IMR-90 (cell line): ENCODE results near the gene ATP6V0E2. TPM values are rescaled to one million over a fixed set of nuclear protein-coding genes. Genes with fewer than 3 reads are reported as not detected.

Experiments
- ATAC-seq: fragments of 200-7000 bp; cut with Tn5 transposase; 2 replicates; pipeline ENCODE4 v1.9.1; 2020; ENCODE audit warnings: low read depth, mild to moderate bottlenecking, moderate library complexity
- BruUV-seq: library from RNA; stranded (reverse); fragments of 400-500 nt; replicated peaks from 2 replicates; lab custom pipeline; 2021; lab: Mats Ljungman, UMichigan
- CTCF ChIA-PET: fragments of 300-600 bp; formaldehyde crosslinking; extraction: SDS; loops from one replicate; lab custom pipeline; 2021; ENCODE audit warnings: antibody characterized with exemption; lab: Yijun Ruan, JAX
- POLR2A ChIA-PET: fragments of 300-600 bp; sonication (Branson Sonifier 250); formaldehyde crosslinking; loops from one replicate; lab custom pipeline; 2022; ENCODE audit warnings: antibody characterized with exemption; ENCODE audit not compliant: unreplicated experiment; lab: Charles Lee
- DNase-seq: peaks from one replicate; pipeline ENCODE4 v3.0.0; 2013
- H2AFZ ChIP-seq: replicated peaks from 2 replicates; pipeline ENCODE3; 2013; ENCODE audit warnings: low read length, mild to moderate bottlenecking; ENCODE audit not compliant: poor library complexity
- H2AK5ac ChIP-seq: 2 replicates; pipeline ENCODE4 v1.6.1; 2013; ENCODE audit warnings: low read depth, low read length, inconsistent platforms
- H2AK9ac ChIP-seq: replicated peaks from 2 replicates; pipeline ENCODE3; 2013; ENCODE audit warnings: mild to moderate bottlenecking, low read depth, low read length, moderate library complexity; ENCODE audit not compliant: poor library complexity
- H2BK120ac ChIP-seq: 2 replicates; pipeline ENCODE4 v1.6.1; 2013; ENCODE audit warnings: low read depth, low read length, inconsistent platforms
- H2BK15ac ChIP-seq: 3 replicates; pipeline ENCODE4 v1.6.1; 2013; ENCODE audit warnings: low read depth, low read length, inconsistent platforms
- H2BK20ac ChIP-seq: 2 replicates; pipeline ENCODE4 v1.6.1; 2013; ENCODE audit warnings: low read depth, mild to moderate bottlenecking, inconsistent platforms, low read length, moderate library complexity
- H2BK5ac ChIP-seq: 2 replicates; pipeline ENCODE4 v1.6.1; 2013; ENCODE audit warnings: mild to moderate bottlenecking, low read depth, low read length, inconsistent platforms; ENCODE audit not compliant: poor library complexity, severe bottlenecking
- H3K14ac ChIP-seq: replicated peaks from 2 replicates; pipeline ENCODE4 v1.6.1; 2013; ENCODE audit warnings: low read depth, low read length, inconsistent platforms
- H3K18ac ChIP-seq: 2 replicates; pipeline ENCODE4 v1.6.1; 2013; ENCODE audit warnings: low read depth, low read length, control low read depth
- H3K23ac ChIP-seq: 2 replicates; pipeline ENCODE4 v1.6.1; 2013; ENCODE audit warnings: low read depth, low read length, inconsistent platforms
- H3K27ac ChIP-seq: 2 replicates; pipeline ENCODE4 v1.5.1; 2013; ENCODE audit warnings: mild to moderate bottlenecking, control low read depth, low read length; ENCODE audit not compliant: insufficient read depth
- H3K27me3 ChIP-seq: 2 replicates; pipeline ENCODE4 v1.6.1; 2013; ENCODE audit warnings: low read length; ENCODE audit not compliant: control insufficient read depth, insufficient read depth
- H3K36me3 ChIP-seq: 2 replicates; pipeline ENCODE4 v1.6.1; 2013; ENCODE audit warnings: low read length, mixed read lengths; ENCODE audit not compliant: control insufficient read depth, insufficient read depth
- H3K4ac ChIP-seq: 2 replicates; pipeline ENCODE4 v1.6.1; 2013; ENCODE audit warnings: low read depth, low read length, inconsistent platforms
- H3K4me1 ChIP-seq: 2 replicates; pipeline ENCODE4 v1.6.1; 2013; ENCODE audit warnings: low read length, mixed read lengths; ENCODE audit not compliant: control insufficient read depth, insufficient read depth
- H3K4me2 ChIP-seq: 2 replicates; pipeline ENCODE4 v1.6.1; 2013; ENCODE audit warnings: low read depth, mild to moderate bottlenecking, control low read depth, low read length, moderate library complexity
- H3K4me3 ChIP-seq: 2 replicates; pipeline ENCODE4 v1.5.1; 2013; ENCODE audit warnings: low read depth, mild to moderate bottlenecking, control low read depth, low read length, moderate library complexity; ENCODE audit not compliant: insufficient read depth
- H3K56ac ChIP-seq: 2 replicates; pipeline ENCODE4 v1.6.1; 2013; ENCODE audit warnings: low read length, inconsistent platforms; ENCODE audit not compliant: insufficient read depth; ENCODE audit errors: extremely low read depth
- H3K79me1 ChIP-seq, 2 experiments: 2 replicates each; pipeline ENCODE4 v1.6.1; 2013; ENCODE audit warnings: low read length in 2 of 2, inconsistent platforms in 1 of 2, low read depth in 1 of 2
- H3K9ac ChIP-seq: 2 replicates; pipeline ENCODE4 v1.6.1; 2013; ENCODE audit warnings: low read depth, low read length, control low read depth
- H3K9me1 ChIP-seq: 2 replicates; pipeline ENCODE4 v1.6.1; 2013; ENCODE audit warnings: low read length, inconsistent platforms; ENCODE audit not compliant: insufficient read depth
- H3K9me3 ChIP-seq: 2 replicates; pipeline ENCODE4 v1.6.1; 2013; ENCODE audit warnings: low read length; ENCODE audit not compliant: control insufficient read depth, insufficient read depth
- H4K20me1 ChIP-seq: 2 replicates; pipeline ENCODE4 v1.6.1; 2013; ENCODE audit warnings: low read length, inconsistent platforms; ENCODE audit not compliant: insufficient read depth
- H4K5ac ChIP-seq: 2 replicates; pipeline ENCODE4 v1.6.1; 2013; ENCODE audit warnings: mild to moderate bottlenecking, low read depth, low read length, control low read depth
- H4K8ac ChIP-seq, 2 experiments: 2 replicates each; pipeline ENCODE4 v1.6.1; 2013; ENCODE audit warnings: low read depth in 2 of 2, low read length in 2 of 2, control low read depth in 1 of 2, inconsistent platforms in 1 of 2
- H4K91ac ChIP-seq: 2 replicates; pipeline ENCODE4 v1.6.1; 2013; ENCODE audit warnings: low read depth, low read length, inconsistent platforms; ENCODE audit not compliant: insufficient read depth
- CHD1 ChIP-seq: IDR thresholded peaks from 2 replicates; pipeline ENCODE4 v1.6.1; 2012; ENCODE audit warnings: low read depth, low read length, improper control_type of control experiment
- FOS ChIP-seq: fragments of 150-350 bp; IDR thresholded peaks from 2 replicates; pipeline ENCODE4 v1.6.1; 2016; ENCODE audit warnings: low read depth, low read length
- RAD21 ChIP-seq: IDR thresholded peaks from 2 replicates; pipeline ENCODE4 v1.6.1; 2012; ENCODE audit warnings: low read length, improper control_type of control experiment
- SMC3 ChIP-seq: fragments of 150-350 bp; IDR thresholded peaks from 2 replicates; pipeline ENCODE4 v1.6.1; 2016; ENCODE audit warnings: low read depth, mild to moderate bottlenecking, antibody characterized with exemption, low read length, moderate library complexity
- WGBS, 2 experiments: methylation state at CpG; one replicate each; pipeline versions ENCODE4 v1.1.5 to v1.1.7; 2013; ENCODE audit warnings: missing lambda C conversion rate in 2 of 2; ENCODE audit not compliant: insufficient read length in 1 of 2; ENCODE audit errors: extremely low coverage in 2 of 2; 5-methylcytosine and 5-hydroxymethylcytosine counted together
- dilution Hi-C: fragments of 300-500 bp; cut with HindIII; formaldehyde crosslinking; loops from one replicate; pipeline ENCODE4 v1.14.3; 2018; ENCODE audit warnings: low sequenced_read_pairs; ENCODE audit not compliant: unreplicated experiment
- in situ Hi-C: fragments of 300-500 bp; cut with MboI; formaldehyde crosslinking; loops from 3 replicates; pipeline ENCODE4 v1.14.3; 2019; ENCODE audit warnings: low sequenced_read_pairs, inconsistent platforms, mixed read lengths
- intact Hi-C: fragments of 100-400 bp; cut with micrococcal nuclease; formaldehyde crosslinking; loops from 2 replicates; pipeline ENCODE4 v1.10.0; 2022
- polyA plus RNA-seq, 3 experiments: library from polyadenylated mRNA; depleted of rRNA; stranded (reverse); fragments of >200 nt; gene quantifications; 2 replicates each; pipeline ENCODE4 v1.2.3, GENCODE V29; 2012; ENCODE audit warnings: low replicate concordance in 1 of 3
- total RNA-seq: library from RNA; depleted of rRNA; stranded (reverse); fragments of >200 nt; gene quantifications from 2 replicates; pipeline ENCODE4 v1.2.3, GENCODE V29; 2012
- TF ChIP-seq, protein P1 (sequence below): conservative IDR thresholded peaks from 2 replicates; pipeline ENCODE4 v1.5.1; 2012; ENCODE audit warnings: mild to moderate bottlenecking, low read depth, low read length, improper control_type of control experiment

The ATP6V0E2 gene
- total and polyA plus RNA-seq, 2 of the 4 experiments (the other 2 are of a cell fraction): 5.7 to 30.3 TPM

DNA sequence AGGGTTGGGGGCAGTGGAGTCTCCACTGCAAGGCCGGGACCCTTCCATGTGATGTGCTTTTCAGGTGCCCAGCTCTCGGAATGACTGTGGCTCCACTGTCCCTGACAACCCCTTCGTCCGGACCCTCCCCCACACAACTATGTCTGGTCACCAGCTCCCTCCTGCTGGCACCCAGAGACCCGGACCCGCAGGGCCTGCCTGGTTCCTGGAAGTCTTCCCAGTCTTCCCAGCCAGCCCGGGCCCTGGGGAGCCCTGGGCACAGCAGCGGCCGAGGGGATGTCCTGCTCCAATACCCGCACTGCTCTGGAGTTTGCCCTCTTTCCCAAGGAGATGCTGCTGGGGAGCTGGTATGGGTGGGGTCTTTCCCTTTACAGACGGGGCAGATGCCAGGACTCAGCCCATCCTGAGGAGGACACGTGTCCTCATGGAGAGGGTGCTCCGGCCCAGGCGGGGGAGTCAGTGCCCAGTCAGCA, 5.5 kb downstream of the ATP6V0E2 start:
- H3K79me1 ChIP-seq: no peaks in the 10 kb centered on the region
- H3K4me1 ChIP-seq: no peaks in the 10 kb centered on the region; the same call in 1 of the 2 replicates
- no peak overlapping the region for H3K56ac ChIP-seq
- H2AK9ac ChIP-seq: no peak overlapping the region
- dilution Hi-C loops: no loop called here
- no peak overlapping the region for H2BK20ac ChIP-seq
- no peaks in the 10 kb centered on the region for H3K9me3 ChIP-seq
- no peak overlapping the region for H2BK120ac ChIP-seq
- no peak overlapping the region for H3K9ac ChIP-seq
- no peak overlapping the region for H3K4me3 ChIP-seq
- no peak overlapping the region for H4K91ac ChIP-seq
- intact Hi-C loops: no loop called here
- no peaks in the 10 kb centered on the region for H4K20me1 ChIP-seq
- no peak overlapping the region for H4K5ac ChIP-seq
- H3K14ac ChIP-seq: no peak overlapping the region
- ATAC-seq (no peak), DNase-seq (no peak)
- CTCF ChIA-PET: no interaction called here
- POLR2A ChIA-PET: no interaction called here
- WGBS, 2 experiments: 69% methylated on average over 5 of the region's 14 CpGs; no CpG with 5 or more reads in 1 of the 2 experiments
- in situ Hi-C loops: no loop called here
- H3K18ac ChIP-seq: no peak overlapping the region
- no TSS peak for BruUV-seq
- H4K8ac ChIP-seq: no peak overlapping the region
- H3K9me1 ChIP-seq: no peaks in the 10 kb centered on the region
- H3K27ac ChIP-seq: no peak overlapping the region
- no peaks in the 10 kb centered on the region for H3K36me3 ChIP-seq
- no peak overlapping the region for H2BK5ac ChIP-seq
- no peak overlapping the region for H3K4me2 ChIP-seq
- H3K23ac ChIP-seq: no peak overlapping the region
- no peak overlapping the region for H2BK15ac ChIP-seq
- H3K27me3 ChIP-seq: no peaks in the 10 kb centered on the region
- no peak overlapping the region for H3K4ac ChIP-seq
- H2AFZ ChIP-seq: no peak overlapping the region
- H2AK5ac ChIP-seq: no peak overlapping the region
- TF ChIP-seq, protein P1, sequence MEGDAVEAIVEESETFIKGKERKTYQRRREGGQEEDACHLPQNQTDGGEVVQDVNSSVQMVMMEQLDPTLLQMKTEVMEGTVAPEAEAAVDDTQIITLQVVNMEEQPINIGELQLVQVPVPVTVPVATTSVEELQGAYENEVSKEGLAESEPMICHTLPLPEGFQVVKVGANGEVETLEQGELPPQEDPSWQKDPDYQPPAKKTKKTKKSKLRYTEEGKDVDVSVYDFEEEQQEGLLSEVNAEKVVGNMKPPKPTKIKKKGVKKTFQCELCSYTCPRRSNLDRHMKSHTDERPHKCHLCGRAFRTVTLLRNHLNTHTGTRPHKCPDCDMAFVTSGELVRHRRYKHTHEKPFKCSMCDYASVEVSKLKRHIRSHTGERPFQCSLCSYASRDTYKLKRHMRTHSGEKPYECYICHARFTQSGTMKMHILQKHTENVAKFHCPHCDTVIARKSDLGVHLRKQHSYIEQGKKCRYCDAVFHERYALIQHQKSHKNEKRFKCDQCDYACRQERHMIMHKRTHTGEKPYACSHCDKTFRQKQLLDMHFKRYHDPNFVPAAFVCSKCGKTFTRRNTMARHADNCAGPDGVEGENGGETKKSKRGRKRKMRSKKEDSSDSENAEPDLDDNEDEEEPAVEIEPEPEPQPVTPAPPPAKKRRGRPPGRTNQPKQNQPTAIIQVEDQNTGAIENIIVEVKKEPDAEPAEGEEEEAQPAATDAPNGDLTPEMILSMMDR: no peak
- TF ChIP-seq CHD1 (no peak), SMC3 (no peak), FOS (no peak), RAD21 (no peak)
